BJ (cell line): ENCODE measurements around the gene DDT. TPM values are rescaled to one million over a fixed set of nuclear protein-coding genes. Genes with fewer than 3 reads are reported as not detected.
A peak's percentile ranks its signal among the peaks of the same experiment; 100 is the strongest.
"Not testable (repeated sequence)": the region's sequence is repeated elsewhere in the genome, so short reads cannot be mapped to it uniquely, and the experiment has no call there.

Experiments
- CTCF ChIA-PET: fragments of 350-600 bp; formaldehyde crosslinking; extraction: SDS; loops from one replicate; lab custom pipeline; 2021; ENCODE audit warnings: antibody characterized with exemption, inconsistent platforms; lab: Yijun Ruan, JAX
- POLR2A ChIA-PET: fragments of 300-600 bp; sonication (Branson Sonifier 250); formaldehyde crosslinking; extraction: SDS; loops from one replicate; lab custom pipeline; 2021; ENCODE audit warnings: antibody characterized with exemption; lab: Charles Lee
- DNase-seq: peaks from one replicate; pipeline ENCODE4 v3.0.0-alpha.2; 2011; ENCODE audit warnings: low read depth
- H3K27me3 ChIP-seq: 2 replicates; pipeline ENCODE4 v1.6.0; 2011; ENCODE audit warnings: low read length; ENCODE audit not compliant: control insufficient read depth, insufficient read depth
- H3K36me3 ChIP-seq: 2 replicates; pipeline ENCODE4 v1.5.1; 2011; ENCODE audit warnings: low read length; ENCODE audit not compliant: control insufficient read depth, insufficient read depth
- H3K4me3 ChIP-seq: 2 replicates; pipeline ENCODE4 v1.5.1; 2011; ENCODE audit warnings: low read depth, mild to moderate bottlenecking, control low read depth, low read length
- polyA plus RNA-seq: library from polyadenylated mRNA; depleted of rRNA; stranded (reverse); fragments of >200 nt; gene quantifications from 2 replicates; pipeline ENCODE4 v1.2.3, GENCODE V29; 2011
- TF ChIP-seq, protein P1 (sequence below): IDR thresholded peaks from 2 replicates; pipeline ENCODE4 v1.5.1; 2011; ENCODE audit warnings: low read depth, mild to moderate bottlenecking, control low read depth, inconsistent platforms, low read length, moderate library complexity; ENCODE audit not compliant: insufficient read depth

The DDT gene
- polyA plus RNA-seq, 1 experiment: 79.5 TPM

- TF ChIP-seq, protein P1, sequence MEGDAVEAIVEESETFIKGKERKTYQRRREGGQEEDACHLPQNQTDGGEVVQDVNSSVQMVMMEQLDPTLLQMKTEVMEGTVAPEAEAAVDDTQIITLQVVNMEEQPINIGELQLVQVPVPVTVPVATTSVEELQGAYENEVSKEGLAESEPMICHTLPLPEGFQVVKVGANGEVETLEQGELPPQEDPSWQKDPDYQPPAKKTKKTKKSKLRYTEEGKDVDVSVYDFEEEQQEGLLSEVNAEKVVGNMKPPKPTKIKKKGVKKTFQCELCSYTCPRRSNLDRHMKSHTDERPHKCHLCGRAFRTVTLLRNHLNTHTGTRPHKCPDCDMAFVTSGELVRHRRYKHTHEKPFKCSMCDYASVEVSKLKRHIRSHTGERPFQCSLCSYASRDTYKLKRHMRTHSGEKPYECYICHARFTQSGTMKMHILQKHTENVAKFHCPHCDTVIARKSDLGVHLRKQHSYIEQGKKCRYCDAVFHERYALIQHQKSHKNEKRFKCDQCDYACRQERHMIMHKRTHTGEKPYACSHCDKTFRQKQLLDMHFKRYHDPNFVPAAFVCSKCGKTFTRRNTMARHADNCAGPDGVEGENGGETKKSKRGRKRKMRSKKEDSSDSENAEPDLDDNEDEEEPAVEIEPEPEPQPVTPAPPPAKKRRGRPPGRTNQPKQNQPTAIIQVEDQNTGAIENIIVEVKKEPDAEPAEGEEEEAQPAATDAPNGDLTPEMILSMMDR: no peak
- ChIA-PET POLR2A (no interaction called here), CTCF (no interaction called here)
- H3K36me3 ChIP-seq: peaks cover 12% of the 10 kb centered on the region
- no peak for DNase-seq
- no peaks in the 10 kb centered on the region for H3K27me3 ChIP-seq
- no peak overlapping the region for H3K4me3 ChIP-seq
Observed at GRCh38 chr22:23970201-23970641, 4.0 kb downstream of the DDT start.

GRCh38 chr22:23969071-23969470, 5.2 kb downstream of the DDT start:
- ChIA-PET POLR2A (no interaction called here), CTCF (no interaction called here)
- TF ChIP-seq, protein P1: no peak
- DNase-seq: no peak
- H3K36me3 ChIP-seq: peaks cover 12% of the 10 kb centered on the region
- no peak overlapping the region for H3K4me3 ChIP-seq
- no peaks in the 10 kb centered on the region for H3K27me3 ChIP-seq

- CTCF ChIA-PET, POLR2A ChIA-PET, DNase-seq, H3K4me3 ChIP-seq, H3K27me3 ChIP-seq: not testable (repeated sequence)
- H3K36me3 ChIP-seq: peaks cover 11% of the 10 kb centered on the region
Observed at GRCh38 chr22:23966568-23966967, 7.7 kb downstream of the DDT start, which contains the start of gene DDTL. Gene DDTL (plus strand): TSS chr22:23966888. CDS start chr22:23966915, 27 bp downstream.

GRCh38 chr22:23966094-23966493, 8.1 kb downstream of the DDT start:
- H3K36me3 ChIP-seq, H3K4me3 ChIP-seq, DNase-seq, CTCF ChIA-PET, POLR2A ChIA-PET, H3K27me3 ChIP-seq: not testable (repeated sequence)

DNA sequence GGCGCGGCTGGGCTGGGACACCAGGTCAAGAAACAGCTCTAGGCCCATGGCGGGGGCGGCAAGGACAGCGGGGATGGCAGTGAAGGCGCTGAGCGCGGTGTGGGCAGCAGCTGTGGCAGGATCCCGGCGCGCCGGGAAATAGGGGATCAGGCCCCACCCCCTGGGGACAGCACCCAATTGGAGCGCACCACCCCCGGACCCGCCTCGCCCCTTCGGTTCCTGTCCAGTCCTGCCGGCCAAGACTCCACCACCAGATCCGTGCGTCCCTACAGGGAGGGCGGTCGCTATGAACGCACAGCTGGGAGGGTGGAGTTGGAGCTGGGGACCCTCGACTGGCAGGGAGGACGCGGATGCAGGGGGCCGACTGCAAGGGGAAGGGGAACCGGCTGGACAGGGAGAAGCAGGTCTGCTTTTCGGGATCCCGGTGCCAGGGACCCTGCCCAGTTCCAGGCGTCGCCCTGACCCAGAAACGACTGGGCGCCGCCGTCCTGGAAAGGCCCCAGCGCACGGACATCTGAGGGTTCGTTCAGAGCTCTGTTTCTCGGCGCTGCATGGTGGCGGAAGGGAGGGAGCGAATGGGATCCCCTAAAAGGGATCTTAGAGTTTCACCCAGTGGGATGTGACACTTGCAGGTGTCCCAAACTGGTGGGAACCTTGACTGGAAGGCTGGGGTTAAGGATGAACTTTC, 13.0 kb downstream of the DDT start, which contains the start of gene GSTT2B:
Gene GSTT2B, minus strand, starts transcription at position 112 of the 688 bp plus-strand sequence. Its CDS starts 64 bp downstream, at position 48.
- H3K36me3 ChIP-seq, POLR2A ChIA-PET, CTCF ChIA-PET, H3K27me3 ChIP-seq, DNase-seq, H3K4me3 ChIP-seq: not testable (repeated sequence)

GRCh38 chr22:23956301-23956900, 17.8 kb downstream of the DDT start:
- DNase-seq: peak; percentile 0
- POLR2A ChIA-PET, H3K36me3 ChIP-seq, H3K27me3 ChIP-seq, H3K4me3 ChIP-seq: not testable (repeated sequence)
- TF ChIP-seq, protein P1: peak; percentile 68
- CTCF ChIA-PET: interaction anchor here (0.6 to 1.6 kb wide), 7 partner anchors 18 to 221 kb away, joined by 3 to 11 read pairs (median 4); no protein-coding TSS in a partner anchor

DNA sequence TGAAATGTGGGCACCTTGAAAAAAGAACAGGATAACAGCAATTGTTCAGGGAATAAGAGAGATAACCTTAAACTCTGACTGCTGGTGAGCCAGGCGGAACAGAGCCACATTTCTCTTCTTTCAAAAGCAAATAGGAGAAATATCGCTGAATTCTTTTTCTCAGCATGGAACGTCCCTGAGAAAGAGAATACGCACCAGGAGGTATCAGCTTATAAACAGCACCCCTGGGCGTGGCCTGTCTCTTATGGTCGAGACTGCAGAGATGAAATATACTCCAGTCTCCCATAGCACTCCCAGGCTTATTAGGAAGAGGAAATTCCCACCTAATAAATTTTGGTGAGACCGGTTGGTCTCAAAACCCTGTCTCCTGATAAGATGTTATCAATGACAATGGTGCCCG, 18.4 kb downstream of the DDT start:
- H3K27me3 ChIP-seq, POLR2A ChIA-PET: not testable (repeated sequence)
- CTCF ChIA-PET: interaction anchor here (0.6 to 1.6 kb wide), 7 partner anchors 17 to 221 kb away, joined by 3 to 11 read pairs (median 4); no protein-coding TSS in a partner anchor

GRCh38 chr22:23954991-23955305, 19.3 kb downstream of the DDT start:
- H3K36me3 ChIP-seq, POLR2A ChIA-PET, H3K27me3 ChIP-seq, DNase-seq, CTCF ChIA-PET, H3K4me3 ChIP-seq: not testable (repeated sequence)

More for the DNA sequence above, 18.4 kb downstream of the DDT start:
- not testable (repeated sequence) for DNase-seq, H3K36me3 ChIP-seq, H3K4me3 ChIP-seq

DNA sequence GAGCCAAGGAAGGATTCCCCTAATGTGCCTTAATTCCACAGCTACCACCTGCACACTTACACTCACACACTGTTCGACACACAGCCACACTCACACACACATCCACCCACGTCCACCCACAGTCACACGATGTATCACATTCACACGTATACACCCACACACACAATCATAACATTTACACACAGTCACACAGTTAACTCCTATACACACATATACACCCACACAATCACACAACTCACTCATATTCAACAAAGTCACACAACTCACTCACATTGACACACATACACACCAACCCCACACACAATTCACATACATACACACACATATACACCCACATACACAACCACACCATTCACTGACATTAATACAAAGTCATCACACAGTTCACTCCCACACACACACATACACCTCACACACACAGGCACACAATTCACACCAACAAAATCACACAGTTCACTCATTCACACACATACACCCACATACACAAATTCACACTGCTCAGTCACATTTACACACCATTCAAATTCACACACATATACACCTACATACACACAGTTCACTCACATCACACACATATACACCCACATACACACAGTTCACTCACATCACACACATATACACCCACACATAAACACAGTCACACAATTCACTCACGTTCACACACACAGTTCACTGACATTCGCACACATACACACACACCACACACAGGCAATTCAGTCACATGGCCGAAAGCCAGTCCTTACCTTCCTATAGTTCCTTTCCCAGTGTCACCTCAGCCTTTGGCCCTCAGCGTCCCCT, 19.8 kb downstream of the DDT start:
- DNase-seq, H3K27me3 ChIP-seq, POLR2A ChIA-PET, H3K4me3 ChIP-seq, CTCF ChIA-PET, H3K36me3 ChIP-seq: not testable (repeated sequence)
